ENCODE measurements around the gene GDF15.
"Not testable (repeated sequence)": the region's sequence is repeated elsewhere in the genome, so short reads cannot be mapped to it uniquely, and the experiment has no call there.

DNA sequence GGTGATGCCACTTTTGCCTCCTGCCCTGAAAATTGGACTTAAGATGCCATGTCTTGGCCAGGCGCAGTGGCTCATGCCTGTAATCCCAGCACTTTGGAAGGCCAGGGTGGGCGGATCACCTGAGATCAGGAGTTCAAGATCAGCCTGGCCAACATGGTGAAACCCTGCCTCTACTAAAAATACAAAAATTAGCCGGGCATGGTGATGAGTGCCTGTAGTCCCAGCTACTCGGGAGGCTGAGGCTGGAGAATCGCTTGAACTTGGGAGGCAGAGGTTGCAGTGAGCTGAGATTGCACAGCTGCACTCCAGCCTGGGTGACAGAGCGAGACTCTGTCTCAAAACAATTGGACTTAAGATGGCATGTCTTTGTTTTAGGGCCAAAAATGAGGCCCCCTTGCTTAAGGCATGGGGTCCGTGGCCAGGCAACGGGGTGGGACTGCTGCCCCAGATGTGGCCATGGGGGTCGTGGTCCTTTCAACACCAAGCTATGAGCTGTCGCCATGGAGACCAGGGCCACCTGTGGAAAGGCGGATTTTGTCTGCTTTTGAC, 21.6 kb upstream of the GDF15 start:
- TF ChIP-seq, protein P1, sequence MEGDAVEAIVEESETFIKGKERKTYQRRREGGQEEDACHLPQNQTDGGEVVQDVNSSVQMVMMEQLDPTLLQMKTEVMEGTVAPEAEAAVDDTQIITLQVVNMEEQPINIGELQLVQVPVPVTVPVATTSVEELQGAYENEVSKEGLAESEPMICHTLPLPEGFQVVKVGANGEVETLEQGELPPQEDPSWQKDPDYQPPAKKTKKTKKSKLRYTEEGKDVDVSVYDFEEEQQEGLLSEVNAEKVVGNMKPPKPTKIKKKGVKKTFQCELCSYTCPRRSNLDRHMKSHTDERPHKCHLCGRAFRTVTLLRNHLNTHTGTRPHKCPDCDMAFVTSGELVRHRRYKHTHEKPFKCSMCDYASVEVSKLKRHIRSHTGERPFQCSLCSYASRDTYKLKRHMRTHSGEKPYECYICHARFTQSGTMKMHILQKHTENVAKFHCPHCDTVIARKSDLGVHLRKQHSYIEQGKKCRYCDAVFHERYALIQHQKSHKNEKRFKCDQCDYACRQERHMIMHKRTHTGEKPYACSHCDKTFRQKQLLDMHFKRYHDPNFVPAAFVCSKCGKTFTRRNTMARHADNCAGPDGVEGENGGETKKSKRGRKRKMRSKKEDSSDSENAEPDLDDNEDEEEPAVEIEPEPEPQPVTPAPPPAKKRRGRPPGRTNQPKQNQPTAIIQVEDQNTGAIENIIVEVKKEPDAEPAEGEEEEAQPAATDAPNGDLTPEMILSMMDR (IDR thresholded peaks at IDR 0.05 in 4 of 5, conservative IDR thresholded peaks at IDR 0.05 in 1 of 5): not testable (repeated sequence)
- not testable (repeated sequence) for TF ChIP-seq POLR2A (IDR thresholded peaks at IDR 0.05)
